ENCODE measurements around the gene SYT3. TPM values are rescaled to one million over a fixed set of nuclear protein-coding genes. Genes with fewer than 3 reads are reported as not detected.
A peak's percentile ranks its signal among the peaks of the same experiment; 100 is the strongest.

Gene SYT3, protein sequence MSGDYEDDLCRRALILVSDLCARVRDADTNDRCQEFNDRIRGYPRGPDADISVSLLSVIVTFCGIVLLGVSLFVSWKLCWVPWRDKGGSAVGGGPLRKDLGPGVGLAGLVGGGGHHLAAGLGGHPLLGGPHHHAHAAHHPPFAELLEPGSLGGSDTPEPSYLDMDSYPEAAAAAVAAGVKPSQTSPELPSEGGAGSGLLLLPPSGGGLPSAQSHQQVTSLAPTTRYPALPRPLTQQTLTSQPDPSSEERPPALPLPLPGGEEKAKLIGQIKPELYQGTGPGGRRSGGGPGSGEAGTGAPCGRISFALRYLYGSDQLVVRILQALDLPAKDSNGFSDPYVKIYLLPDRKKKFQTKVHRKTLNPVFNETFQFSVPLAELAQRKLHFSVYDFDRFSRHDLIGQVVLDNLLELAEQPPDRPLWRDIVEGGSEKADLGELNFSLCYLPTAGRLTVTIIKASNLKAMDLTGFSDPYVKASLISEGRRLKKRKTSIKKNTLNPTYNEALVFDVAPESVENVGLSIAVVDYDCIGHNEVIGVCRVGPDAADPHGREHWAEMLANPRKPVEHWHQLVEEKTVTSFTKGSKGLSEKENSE
- total RNA-seq (2021; fragmentation: NEBNext Ultra II Directional; extraction: Animal tissue kit (Norgen Biotek cat#: 25700)) (13.9 and 17.3 TPM in 2 replicates), polyA plus RNA-seq (2011; rRNA removed) (6.7 and 12.7 TPM in 2 replicates), polyA minus RNA-seq (2011; rRNA and poly(A)+ RNA removed) (3.1 and 5.1 TPM in 2 replicates)
- 6.2 TPM for polyA plus RNA-seq (2011; cell fraction: cytosol; rRNA removed)
- 13.0 TPM for polyA plus RNA-seq (2011; cell fraction: nucleus; rRNA removed)
- 11.9 to 13.7 TPM (median 12.9 TPM) in 4 replicates for polyA plus RNA-seq (2012, experiment 1 of 2)
- polyA plus RNA-seq (2012, experiment 2 of 2): 12.1 TPM
- 11.8 TPM for polyA plus RNA-seq (2013, experiment 1 of 2)
- polyA plus RNA-seq (2013, experiment 2 of 2): 12.4 TPM
- 4.0 TPM for polyA minus RNA-seq (2011; cell fraction: cytosol; rRNA and poly(A)+ RNA removed)
- polyA minus RNA-seq (2011; cell fraction: nucleus; rRNA and poly(A)+ RNA removed): 4.0 TPM
- long read RNA-seq, experiment 1, partial matches to known transcripts: 11 of 17 reads
- long read RNA-seq, experiment 1, other reads (novel, unspliced or antisense): 4 of 17 reads
- long read RNA-seq, experiment 2: 0 reads

DNA sequence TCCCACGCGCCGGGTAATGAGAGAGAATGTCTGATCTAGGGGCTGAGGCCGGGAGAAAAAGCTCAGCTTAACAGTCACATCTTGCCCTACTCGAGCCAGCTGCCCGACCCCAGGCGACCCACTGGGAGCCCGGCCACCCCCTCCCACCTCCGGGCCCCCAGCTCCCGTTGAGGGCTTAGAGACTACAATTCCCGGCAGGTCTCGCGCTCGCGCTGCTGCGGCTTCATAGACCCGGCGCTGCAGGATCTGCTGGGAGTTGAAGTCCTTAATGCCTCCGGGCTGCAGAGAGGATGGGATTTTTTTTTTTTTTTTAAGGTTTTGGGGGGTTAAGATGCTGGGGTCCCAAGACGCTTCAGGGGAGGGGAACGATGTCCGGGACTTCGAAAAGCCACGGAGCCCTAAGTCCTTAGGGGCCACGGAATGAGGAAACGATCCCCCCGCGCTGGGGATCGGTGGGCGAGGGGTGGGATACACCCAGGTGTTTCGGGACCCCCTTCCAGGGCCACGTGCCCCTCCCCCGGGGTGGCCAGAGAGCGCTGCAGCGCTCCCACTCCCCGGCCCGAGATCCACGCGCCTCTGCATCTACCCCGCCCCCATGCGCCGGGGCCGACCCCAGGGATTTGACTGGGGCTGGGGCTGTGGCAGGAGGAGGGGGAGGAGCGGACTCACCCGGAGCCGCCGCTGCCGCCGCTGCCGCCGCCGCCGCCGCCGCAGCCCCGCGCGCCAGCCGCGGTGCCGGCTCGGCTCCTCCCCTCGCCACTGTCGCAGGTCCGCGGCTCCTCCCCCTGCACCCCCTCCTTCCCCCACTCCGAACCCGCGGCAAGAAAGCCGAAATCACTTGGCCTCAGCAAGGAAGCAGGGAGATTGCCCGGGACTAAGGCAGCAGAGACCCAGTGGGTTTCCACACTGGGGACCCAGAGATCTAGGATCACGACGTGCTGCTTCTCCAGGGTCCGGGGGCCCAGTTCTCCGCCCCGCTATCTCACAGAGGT is at the start of gene SYT3:
Gene SYT3, minus strand, starts transcription at position 761 of the 992 bp plus-strand sequence. CDS start 2,470 bp downstream, outside the sequence.
- Histone ChIP-seq H4K20me1 (replicated peaks in 1 of 2; ENCODE audit: control insufficient read depth in 1 of 2, insufficient read depth in 2 of 2, low read length in 2 of 2) (peaks cover 0 to 2% of the 10 kb centered on the region in 2 experiments), H3K9ac (replicated peaks in 1 of 4; ENCODE audit: extremely low read depth in 1 of 4, low read depth in 3 of 4, low read length in 3 of 4) (peak within 1 kb of the TSS in 2 of 4 experiments; percentile 39 to 54; a peak in 4 of 7 replicates), H3K4me2 (ENCODE audit: insufficient read depth in 1 of 2, low read depth in 2 of 2, low read length in 2 of 2) (peak within 1 kb of the TSS; percentile 65 to 83), H3K4ac (replicated peaks; ENCODE audit: insufficient read length, low read depth, low read length) (peak within 1 kb of the TSS; percentile 82), H3K18ac (ENCODE audit: extremely low read depth, low read length) (peak within 1 kb of the TSS; percentile 87), H3K4me3 (ENCODE audit: extremely low read depth in 1 of 4, insufficient read depth in 2 of 4, low read depth in 3 of 4, low read length in 4 of 4) (peak within 1 kb of the TSS; percentile 64 to 82 (median 75)), H3K27me3 (replicated peaks in 1 of 4; ENCODE audit: control insufficient read depth in 3 of 4, extremely low read depth in 1 of 4, insufficient read depth in 3 of 4, low read length in 3 of 4) (peaks cover 0 to 8% (median 4%) of the 10 kb centered on the region in 4 experiments; a peak in 3 of 7 replicates), H2BK12ac (ENCODE audit: low read depth, low read length) (no peak within 1 kb of the TSS), H4K8ac (ENCODE audit: extremely low read depth, insufficient read depth, low read length) (peak within 1 kb of the TSS; percentile 75; the same call in 1 of the 2 replicates), H3K23me2 (ENCODE audit: low read depth, low read length) (peaks cover 8% of the 10 kb centered on the region; the same call in 1 of the 2 replicates), H2AK5ac (ENCODE audit: low read depth, low read length) (no peak within 1 kb of the TSS), H3K79me2 (ENCODE audit: control insufficient read depth in 1 of 2, insufficient read depth in 2 of 2, low read length in 2 of 2) (no peaks in the 10 kb centered on the region), H2BK120ac (replicated peaks; ENCODE audit: low read depth, low read length) (peak within 1 kb of the TSS; percentile 33), H4K91ac (replicated peaks; ENCODE audit: insufficient read length, low read length) (no peak within 1 kb of the TSS), H2BK5ac (ENCODE audit: low read depth, low read length) (no peak within 1 kb of the TSS; the same call in 1 of the 2 replicates), H4K5ac (ENCODE audit: insufficient read length, low read depth, low read length) (peak within 1 kb of the TSS; percentile 74), H3K56ac (replicated peaks; ENCODE audit: insufficient read length, low read depth, low read length) (peak within 1 kb of the TSS; percentile 46), H2BK20ac (ENCODE audit: low read length) (no peak within 1 kb of the TSS), H2BK15ac (ENCODE audit: low read length) (no peak within 1 kb of the TSS), H3K27ac (ENCODE audit: low read depth, low read length) (no peak within 1 kb of the TSS), H2AFZ (ENCODE audit: low read length) (peak within 1 kb of the TSS; percentile 95), H3K79me1 (ENCODE audit: low read depth, low read length) (no peaks in the 10 kb centered on the region), H3K14ac (ENCODE audit: insufficient read length) (no peak within 1 kb of the TSS), H3K9me3 (ENCODE audit: insufficient read depth in 2 of 2, low read depth in 1 of 2, low read length in 1 of 2) (peaks cover 8 to 12% of the 10 kb centered on the region in 2 experiments; a peak in 2 of 4 replicates), H3K23ac (ENCODE audit: insufficient read length) (no peak within 1 kb of the TSS), H3K4me1 (replicated peaks in 1 of 4; ENCODE audit: control insufficient read depth in 3 of 4, insufficient read depth in 4 of 4, low read length in 3 of 4) (peaks cover 0 to 4% (median 0%) of the 10 kb centered on the region in 4 experiments; a peak in 2 of 7 replicates), H3K36me3 (ENCODE audit: control insufficient read depth in 2 of 4, insufficient read depth in 4 of 4, low read length in 3 of 4) (no peaks in the 10 kb centered on the region; a peak in 2 of 8 replicates)
- ChIA-PET CTCF (ENCODE audit: partially characterized antibody) (interaction anchor here (0.6 to 1.5 kb wide), 4 partner anchors 12 to 661 kb away, joined by 3 to 5 read pairs (median 4); no protein-coding TSS in a partner anchor), POLR2A (ENCODE audit: partially characterized antibody) (interaction anchor here (0.6 to 1.0 kb wide), 8 partner anchors 10 to 153 kb away, joined by 3 to 6 read pairs (median 4); partner anchors contain the start of gene C19orf81)
- WGBS, 2 experiments (ENCODE audit: extremely low coverage in 1 of 2, insufficient coverage in 1 of 2, insufficient read length in 1 of 2, insufficient replicate concordance in 2 of 2, low coverage in 1 of 2, low lambda C conversion rate in 2 of 2, missing lambda C conversion rate in 1 of 2): 7% methylated on average over 29 of the region's 76 CpGs; no CpG with 5 or more reads in 1 of the 2 experiments
- DNase-seq (ENCODE audit: low read depth in 1 of 2, low spot score in 2 of 2) (peak in 1 of 2 experiments; percentile 80), FAIRE-seq (no peak)
- no peak for TF ChIP-seq SP2 (IDR thresholded peaks at IDR 0.05; ENCODE audit: low read length)
- TF ChIP-seq EZH2 (IDR thresholded peaks at IDR 0.05; ENCODE audit: low read depth, low read length, severe bottlenecking): no peak
- no peak for TF ChIP-seq NANOG (IDR thresholded peaks at IDR 0.05; ENCODE audit: insufficient read depth, low read depth, low read length, poor library complexity, severe bottlenecking)

Data from H1 (cell line).